NCI-H2227 (cell line): ENCODE data around the gene SYNGAP1.

ENCODE experiments used
- DNase-seq: peaks from one replicate; lab custom pipeline; 2025; ENCODE audit not compliant: unreplicated experiment; lab: John Stamatoyannopoulos, UW

SYNGAP1 gene

DNA sequence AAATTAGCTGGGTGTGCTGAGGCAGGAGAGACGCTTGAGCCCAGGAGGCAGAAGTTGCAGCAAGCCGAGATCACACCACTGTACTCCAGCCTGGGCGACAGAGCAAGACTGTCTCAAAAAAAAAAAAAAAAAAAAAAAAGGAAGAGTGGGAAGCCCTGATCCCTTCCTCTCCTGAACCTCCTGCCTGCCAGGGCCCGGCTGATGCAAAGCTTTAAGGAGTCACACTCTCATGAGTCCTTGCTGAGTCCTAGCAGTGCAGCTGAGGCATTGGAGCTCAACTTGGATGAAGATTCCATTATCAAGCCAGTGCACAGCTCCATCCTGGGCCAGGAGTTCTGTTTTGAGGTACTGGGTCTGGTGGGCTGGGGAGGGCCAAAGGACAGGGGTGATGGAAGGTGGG is 15.1 kb downstream of the SYNGAP1 start:
- no peak for DNase-seq

DNA sequence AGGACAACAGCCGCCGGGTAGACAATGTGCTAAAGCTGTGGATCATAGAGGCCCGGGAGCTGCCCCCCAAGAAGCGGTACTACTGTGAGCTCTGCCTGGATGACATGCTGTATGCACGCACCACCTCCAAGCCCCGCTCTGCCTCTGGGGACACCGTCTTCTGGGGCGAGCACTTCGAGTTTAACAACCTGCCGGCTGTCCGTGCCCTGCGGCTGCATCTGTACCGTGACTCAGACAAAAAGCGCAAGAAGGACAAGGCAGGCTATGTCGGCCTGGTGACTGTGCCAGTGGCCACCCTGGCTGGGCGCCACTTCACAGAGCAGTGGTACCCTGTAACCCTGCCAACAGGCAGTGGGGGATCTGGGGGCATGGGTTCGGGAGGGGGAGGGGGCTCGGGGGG is 17.8 kb downstream of the SYNGAP1 start:
- no peak for DNase-seq

DNA sequence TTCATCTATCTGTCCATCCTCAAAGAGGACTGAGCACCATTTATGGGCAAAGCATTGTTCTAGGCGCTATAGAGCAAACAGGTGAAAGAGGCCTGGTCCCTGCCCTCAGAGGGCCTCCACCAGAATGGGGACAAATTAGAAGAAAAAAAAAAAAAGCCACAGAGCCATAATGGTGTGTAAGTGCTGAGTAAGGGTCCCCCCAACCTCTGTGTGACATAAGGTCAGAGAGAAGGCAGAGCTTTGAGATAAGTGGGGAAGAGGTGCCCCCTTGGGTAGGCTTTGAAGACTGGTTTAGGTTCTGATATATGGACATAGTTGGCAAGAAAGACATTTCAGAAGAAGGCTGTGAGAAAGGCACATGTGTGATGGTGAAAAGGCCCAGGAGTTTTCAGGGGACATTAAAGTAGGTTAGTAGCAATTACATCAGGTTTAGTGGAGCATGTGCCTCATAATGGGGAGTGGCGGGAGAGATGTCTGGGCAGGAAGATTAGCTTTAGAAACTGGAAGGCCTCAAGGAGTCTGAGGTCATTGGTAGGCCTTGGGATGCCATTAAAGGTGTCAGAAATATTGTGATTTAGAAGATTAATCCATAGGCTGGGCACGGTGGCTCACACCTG is 19.2 kb downstream of the SYNGAP1 start:
- DNase-seq = no peak

DNA sequence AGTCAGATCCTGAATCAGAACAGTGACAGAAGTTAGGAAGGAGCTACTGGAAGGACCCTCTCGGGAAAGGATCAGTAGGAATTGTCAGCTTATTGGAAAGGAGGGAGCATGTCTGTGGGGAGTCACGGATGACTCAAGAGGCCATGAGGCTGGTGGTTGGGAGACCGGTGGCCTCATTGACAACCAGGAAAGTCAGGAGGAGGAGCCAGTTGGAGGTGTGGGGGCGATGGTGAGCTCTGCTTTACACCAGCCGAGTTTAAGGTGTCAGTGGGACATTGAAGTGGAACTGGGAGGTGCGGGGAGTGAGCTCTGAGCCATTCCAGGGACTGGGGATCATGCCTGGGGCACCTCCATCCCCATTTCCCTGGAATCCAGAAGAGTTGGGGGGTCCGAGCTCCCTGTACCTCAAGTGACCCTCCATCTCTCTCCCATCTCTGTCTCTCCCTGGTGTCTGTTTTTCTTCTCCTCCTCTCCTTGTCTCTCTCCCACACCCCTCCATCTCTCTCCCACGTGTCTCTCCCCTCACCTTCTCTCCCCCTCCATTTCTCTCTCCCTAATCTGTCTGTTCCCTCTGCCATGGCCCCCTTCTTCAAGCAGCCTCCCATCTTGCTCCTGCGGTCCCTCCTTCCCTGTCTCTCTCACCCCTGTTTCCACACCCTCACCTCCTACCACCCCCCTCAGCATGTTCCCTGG is 20.2 kb downstream of the SYNGAP1 start:
- DNase-seq = no peak

DNA sequence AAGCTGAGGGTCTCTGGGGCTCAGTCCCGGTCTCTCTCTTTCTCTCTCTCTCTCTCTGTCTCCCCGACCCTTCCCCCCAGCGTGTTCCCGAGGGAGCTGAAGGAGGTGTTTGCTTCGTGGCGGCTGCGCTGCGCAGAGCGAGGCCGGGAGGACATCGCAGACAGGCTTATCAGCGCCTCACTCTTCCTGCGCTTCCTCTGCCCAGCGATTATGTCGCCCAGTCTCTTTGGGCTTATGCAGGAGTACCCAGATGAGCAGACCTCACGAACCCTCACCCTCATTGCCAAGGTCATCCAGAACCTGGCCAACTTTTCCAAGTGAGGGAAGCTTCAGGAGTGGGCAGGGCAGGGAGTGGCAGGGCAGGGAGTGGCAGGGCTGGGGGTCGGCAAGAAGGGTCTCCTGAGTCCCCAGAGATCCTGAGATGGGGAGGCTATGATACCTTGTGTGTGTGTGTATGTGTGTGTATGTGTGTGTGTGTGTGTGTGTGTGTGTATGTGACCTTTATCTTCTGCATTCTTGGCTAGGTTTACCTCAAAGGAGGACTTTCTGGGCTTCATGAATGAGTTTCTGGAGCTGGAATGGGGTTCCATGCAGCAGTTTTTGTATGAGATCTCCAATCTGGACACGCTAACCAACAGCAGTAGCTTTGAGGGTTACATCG is 20.9 kb downstream of the SYNGAP1 start:
- DNase-seq = no peak

DNA sequence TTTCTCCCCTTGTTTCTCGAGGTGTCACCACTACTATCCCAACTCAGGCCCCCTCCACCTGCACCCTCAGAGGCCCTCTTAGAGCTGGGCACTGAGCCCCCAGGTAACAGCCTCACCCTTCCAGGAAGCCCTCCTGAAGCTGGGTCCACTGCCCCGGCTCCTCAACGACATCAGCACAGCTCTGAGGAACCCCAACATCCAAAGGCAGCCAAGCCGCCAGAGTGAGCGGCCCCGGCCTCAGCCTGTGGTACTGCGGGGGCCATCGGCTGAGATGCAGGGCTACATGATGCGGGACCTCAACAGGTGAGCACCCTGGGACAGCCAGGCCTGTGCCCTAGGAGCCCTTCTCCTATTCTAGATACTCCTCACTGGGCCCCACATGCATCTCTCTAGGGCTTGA is 21.6 kb downstream of the SYNGAP1 start:
- DNase-seq = no peak

DNA sequence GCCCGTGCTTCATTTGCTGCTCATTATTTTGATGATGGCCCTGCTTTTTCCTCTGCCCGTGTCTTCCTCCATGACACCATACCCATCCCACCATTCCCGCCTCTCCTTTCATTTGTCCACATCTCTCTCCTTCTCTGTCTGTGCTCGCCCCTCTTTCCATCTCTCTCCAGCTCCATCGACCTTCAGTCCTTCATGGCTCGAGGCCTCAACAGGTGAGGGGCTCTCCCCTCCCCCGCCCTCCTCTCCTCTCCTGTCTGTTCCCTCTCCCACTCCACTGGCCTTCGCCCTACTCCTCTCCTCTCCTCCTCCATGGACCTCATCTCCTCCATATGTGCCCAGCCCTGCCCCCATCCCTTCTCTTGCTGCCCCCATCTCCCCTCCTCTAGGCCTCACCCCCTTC is 22.4 kb downstream of the SYNGAP1 start:
- no peak for DNase-seq

DNA sequence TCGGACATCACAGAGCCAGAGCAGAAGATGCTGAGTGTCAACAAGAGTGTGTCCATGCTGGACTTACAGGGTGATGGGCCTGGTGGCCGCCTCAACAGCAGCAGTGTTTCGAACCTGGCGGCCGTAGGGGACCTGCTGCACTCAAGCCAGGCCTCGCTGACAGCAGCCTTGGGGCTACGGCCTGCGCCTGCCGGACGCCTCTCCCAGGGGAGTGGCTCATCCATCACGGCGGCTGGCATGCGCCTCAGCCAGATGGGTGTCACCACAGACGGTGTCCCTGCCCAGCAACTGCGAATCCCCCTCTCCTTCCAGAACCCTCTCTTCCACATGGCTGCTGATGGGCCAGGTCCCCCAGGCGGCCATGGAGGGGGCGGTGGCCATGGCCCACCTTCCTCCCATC is 23.2 kb downstream of the SYNGAP1 start:
- DNase-seq = no peak

DNA sequence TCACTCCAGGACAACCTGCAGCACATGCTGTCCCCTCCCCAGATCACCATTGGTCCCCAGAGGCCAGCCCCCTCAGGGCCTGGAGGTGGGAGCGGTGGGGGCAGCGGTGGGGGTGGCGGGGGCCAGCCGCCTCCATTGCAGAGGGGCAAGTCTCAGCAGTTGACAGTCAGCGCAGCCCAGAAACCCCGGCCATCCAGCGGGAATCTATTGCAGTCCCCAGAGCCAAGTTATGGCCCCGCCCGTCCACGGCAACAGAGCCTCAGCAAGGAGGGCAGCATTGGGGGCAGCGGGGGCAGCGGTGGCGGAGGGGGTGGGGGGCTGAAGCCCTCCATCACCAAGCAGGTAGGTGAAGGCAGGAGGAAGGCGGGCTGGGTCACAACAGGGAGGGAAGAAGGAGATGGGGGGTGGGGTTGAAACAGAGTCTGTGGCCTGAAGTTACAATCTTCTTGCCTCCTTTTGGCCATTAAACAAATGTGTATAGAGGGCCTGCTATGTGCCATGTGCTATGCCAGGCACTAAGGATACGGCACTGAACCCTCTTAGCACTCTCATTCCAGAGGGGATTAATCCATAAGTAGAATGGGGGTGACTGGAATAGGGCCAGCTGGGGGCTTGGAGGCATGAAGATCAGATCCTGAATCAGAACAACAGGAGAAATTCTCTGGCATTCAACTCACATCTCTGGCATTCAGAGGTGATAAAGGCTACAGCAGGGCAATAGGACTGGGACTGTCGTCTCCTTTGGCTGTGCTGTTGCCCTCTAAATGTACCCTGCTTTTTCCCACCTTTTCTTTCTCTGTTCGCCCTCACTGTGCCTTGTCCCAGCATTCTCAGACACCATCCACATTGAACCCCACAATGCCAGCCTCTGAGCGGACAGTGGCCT is 24.0 kb downstream of the SYNGAP1 start:
- DNase-seq = no peak

DNA sequence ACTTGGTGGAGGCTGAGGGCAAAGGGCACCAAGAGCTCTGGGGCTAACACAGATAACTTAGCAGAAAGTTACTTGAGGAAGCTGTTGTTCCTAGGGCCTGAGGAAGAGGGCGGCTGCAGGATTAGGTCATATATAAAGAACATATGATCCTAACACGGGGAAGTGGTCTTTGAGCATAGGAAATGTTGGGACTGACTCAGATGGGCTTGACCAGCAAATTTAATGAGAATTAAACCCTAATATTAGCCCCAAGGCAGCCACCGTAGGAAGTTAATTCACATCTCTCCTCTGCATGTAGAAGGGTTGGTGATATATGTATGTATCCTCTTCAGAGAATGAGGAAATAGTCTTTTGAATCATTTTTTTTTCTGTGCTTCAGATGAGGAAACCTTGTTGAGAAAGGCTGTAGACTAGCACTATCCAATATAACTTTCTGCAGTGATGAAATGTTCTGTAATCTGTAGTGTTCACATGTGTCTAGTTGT is 25.3 kb downstream of the SYNGAP1 start:
- DNase-seq = no peak

DNA sequence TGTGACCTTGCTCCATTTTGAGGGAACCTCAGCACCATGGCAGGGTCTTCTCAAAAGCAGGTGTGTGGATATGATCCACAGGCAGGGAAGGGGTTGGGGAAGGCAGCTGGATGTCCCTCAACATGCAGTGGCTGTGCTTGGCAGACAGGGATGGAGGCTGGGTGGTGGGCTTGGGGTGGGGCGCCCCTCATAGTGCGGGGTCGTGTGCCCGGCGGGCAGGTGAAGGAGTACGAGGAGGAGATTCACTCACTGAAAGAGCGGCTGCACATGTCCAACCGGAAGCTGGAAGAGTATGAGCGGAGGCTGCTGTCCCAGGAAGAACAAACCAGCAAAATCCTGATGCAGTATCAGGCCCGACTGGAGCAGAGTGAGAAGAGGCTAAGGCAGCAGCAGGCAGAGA is 26.5 kb downstream of the SYNGAP1 start:
- DNase-seq = no peak

DNA sequence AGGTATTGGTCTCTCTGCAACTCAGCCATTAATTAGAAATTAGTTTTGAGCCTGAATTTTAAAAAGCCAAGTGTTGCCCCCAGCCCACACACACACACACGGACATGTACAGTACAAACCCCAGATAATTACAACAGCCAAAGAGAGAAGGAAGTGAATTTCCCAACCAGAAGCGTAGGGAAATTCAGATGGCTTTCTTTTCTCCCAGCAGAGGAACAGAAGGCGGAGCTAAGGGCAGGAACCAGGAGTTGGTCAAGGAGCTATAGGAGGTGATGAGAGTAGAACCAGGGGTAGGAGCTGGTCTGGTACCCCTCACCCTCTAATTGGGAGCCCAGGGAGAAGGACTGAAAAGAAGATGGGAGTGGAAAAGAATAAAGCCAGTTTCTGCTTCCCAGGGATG is 30.6 kb downstream of the SYNGAP1 start:
- DNase-seq = no peak

DNA sequence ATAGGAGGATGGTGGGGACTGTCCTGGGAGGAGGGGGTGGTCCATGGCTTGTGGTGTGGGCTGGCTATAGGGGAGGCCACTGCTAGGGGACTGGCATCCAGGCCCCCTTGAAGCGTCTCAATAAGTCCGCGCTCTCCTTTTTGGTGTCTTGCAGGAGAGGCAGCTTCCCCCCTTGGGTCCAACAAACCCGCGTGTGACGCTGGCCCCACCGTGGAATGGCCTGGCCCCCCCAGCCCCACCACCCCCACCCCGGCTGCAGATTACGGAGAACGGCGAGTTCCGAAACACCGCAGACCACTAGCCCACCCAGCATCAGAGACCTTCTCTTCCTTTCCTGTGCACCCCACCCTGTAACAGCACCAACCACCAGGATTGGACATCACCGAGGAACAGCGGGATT is 31.7 kb downstream of the SYNGAP1 start:
- no peak for DNase-seq

DNA sequence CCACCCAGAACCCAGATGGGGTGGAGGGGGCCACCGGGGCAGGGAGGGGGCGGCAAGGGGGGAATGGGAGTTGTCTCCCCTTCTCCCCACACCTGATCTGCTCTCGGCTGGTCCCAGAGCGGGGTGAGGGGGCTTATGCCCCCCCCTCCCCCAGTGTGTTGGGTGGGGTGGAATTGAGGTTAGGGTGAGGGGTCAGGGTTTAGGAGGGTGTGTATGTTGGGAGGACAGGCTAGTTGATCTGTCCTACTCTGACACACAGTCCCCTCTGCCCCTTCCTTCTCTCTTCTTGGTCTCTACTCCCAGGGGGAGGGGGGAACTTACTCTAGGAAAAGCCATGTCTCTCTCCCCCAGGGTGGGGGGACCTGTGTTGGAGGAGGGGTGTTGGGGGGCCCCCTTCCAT is 32.6 kb downstream of the SYNGAP1 start:
- DNase-seq = no peak

DNA sequence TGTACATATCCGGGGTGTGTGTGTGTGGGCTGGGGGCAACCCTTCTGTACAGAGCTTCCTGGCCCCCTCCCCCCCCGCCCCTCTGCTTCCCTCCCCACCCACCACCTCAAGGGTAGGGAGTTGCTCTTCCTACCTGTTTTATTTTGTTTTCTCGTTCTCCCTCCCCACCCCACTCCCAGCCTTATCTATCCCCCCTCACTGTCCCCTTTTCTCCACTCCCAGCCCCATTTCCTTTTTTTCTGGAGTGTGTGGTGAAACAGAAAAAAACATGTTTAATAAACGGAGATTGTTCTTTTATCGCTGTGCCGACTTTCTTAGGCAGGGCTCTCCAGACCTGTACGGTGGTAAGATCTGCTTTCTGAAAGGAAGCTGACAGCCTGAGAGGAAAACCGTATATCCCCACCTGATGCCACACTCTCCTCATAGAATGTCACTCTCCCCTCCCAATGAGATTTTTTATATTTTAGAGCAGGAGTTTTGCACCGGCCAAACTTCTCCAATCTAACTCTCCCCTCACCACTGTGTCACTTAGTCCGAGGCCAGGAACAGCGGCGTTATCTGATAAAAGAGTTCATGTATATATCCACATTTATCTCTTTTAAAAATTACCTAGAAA is 33.6 kb downstream of the SYNGAP1 start:
- DNase-seq = peak; percentile 24

DNA sequence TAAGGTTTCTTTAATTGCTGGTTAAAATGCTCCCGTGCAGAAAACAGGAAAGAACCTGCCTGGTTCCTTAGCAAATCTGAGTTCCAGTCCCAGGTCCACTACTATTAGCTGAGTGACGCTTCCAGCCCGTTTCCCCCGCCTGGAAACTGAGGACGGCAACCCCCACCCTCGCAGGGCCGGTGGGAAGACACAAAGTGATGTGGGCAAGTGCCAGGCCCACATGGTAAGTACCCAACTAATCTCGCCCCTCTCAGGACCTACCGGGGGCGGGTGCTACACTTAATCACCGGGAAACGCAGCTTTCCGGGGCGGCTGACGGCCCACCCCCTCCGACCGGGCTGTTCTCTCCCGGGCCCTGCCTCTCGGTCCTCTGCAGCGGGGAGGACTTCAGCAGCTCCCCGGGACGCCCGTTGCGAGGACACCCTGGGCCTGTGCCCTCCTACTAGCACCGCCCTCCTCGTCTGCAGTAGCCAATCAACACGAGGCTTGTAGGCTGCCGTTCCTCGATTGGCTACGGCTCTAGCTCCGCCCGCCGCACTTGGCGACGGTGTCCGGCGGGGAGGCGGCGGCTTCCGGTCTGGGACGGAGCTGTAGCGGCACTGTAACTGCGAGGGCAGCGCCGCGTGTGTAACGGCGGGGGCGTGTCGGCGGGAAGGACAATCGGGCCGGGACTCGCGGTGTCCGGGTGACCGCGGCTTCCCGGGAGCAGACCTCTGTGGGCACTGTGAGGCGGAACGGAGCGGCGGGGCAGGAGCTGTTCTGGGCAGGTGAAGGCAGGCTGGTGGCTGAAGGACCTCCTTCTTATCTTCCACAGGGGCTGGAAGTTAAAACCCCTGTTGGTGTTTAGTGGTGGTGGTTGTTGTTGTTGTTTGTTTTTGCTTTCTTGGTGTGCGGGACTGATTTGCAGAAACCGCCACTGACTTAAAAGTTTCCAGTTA is 34.4 kb downstream of the SYNGAP1 start, which contains the start of gene ZBTB9:
Gene ZBTB9 (plus strand): TSS at position 568 of the 938 bp plus-strand sequence. CDS start 525 bp downstream, outside the sequence.
- DNase-seq = peak; percentile 98

DNA sequence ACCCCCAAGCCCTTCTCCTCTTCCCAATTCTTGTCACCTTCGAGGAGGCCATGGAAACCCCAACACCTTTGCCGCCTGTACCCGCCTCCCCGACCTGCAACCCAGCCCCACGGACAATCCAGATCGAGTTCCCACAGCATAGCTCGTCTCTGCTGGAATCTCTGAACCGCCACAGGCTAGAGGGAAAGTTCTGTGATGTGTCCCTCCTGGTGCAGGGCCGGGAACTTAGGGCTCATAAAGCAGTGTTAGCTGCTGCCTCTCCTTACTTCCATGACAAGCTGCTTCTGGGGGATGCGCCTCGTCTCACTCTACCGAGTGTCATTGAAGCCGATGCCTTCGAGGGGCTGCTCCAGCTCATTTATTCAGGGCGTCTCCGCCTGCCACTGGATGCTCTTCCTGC is 35.2 kb downstream of the SYNGAP1 start:
- DNase-seq = no peak

DNA sequence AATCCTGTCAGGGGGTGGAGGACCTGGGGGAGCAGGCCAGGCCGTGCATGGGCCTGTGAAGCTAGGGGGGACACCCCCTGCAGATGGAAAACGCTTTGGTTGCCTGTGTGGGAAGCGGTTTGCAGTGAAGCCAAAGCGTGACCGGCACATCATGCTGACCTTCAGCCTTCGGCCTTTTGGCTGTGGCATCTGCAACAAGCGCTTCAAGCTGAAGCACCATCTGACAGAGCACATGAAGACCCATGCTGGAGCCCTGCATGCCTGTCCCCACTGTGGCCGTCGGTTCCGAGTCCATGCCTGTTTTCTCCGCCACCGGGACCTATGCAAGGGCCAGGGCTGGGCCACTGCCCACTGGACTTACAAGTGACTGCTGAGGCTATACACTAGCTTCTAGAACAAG is 36.3 kb downstream of the SYNGAP1 start:
- DNase-seq = no peak

DNA sequence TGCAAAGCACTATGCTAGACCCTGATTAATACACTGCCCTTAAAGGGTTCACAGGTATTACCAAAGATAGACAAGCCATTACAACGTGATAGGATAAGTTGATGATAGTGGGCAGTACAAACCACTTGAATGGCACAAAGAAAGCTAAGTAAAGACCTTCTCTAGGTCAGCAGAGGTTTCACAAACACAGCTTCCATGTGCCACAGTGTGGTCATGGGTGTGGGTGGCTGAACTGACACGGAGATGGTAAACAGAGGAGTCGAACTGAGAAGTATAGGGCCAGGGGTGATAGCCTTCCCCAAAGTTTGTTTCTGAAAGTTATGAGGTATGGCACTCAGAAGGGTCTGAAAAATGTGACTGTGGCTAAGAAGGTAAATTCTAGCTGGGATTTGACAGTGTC is 38.8 kb downstream of the SYNGAP1 start:
- no peak for DNase-seq

DNA sequence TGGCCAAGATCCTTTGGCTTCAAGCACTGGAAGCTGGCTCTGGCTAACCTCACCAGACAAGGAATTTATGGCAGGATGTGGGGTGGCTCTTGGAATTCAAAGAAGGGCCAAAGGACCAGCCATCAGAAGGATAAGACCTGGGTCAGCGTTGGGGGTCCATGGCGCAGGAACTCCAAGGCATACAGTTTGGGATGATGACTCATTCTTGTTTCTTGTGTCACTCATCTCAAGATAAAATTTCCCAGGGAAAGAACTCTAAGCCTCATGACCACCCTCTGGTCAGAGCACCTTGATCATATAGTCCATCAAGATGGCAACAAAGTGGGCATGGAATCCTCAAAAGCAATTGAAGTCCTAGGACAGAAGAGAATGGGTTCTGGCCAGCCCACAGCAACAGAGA is 39.4 kb downstream of the SYNGAP1 start:
- DNase-seq = no peak
